HL-60 (cell line): ENCODE results near the gene ADAMTS14.

Experiments
- POLR2AphosphoS5 ChIP-seq: IDR thresholded peaks from 2 replicates; pipeline ENCODE4 v1.6.1; 2012; ENCODE audit warnings: low read depth
- SPI1 ChIP-seq: IDR thresholded peaks from 2 replicates; pipeline ENCODE4 v1.6.1; 2012; ENCODE audit warnings: low read depth, mild to moderate bottlenecking, borderline replicate concordance
- TF ChIP-seq, protein P1 (sequence below): IDR thresholded peaks from one replicate; pipeline ENCODE4 v1.5.1; 2011; ENCODE audit warnings: low read length, control low read depth, inconsistent platforms; ENCODE audit not compliant: insufficient read depth

DNA sequence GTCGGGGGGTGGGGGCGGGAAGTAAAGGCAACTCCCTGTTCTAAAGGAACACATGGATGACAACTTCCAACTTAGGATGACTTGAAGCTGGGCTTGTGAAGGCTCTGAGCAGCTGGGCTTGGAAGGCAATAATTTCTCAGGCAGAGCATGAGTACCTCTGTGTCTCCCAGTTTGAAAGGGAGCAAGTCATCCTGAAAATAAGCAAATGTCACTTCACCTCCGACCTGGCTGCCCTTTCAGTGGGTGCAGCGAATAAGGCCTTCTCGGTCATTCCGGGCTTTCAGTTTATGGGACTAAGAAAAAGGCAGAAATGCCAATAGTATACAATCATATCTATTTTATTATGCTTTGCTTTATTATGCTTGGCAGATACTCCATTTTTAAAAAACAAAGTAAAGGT, 15.3 kb upstream of the ADAMTS14 start:
- TF ChIP-seq POLR2AphosphoS5: no peak
- TF ChIP-seq, protein P1, sequence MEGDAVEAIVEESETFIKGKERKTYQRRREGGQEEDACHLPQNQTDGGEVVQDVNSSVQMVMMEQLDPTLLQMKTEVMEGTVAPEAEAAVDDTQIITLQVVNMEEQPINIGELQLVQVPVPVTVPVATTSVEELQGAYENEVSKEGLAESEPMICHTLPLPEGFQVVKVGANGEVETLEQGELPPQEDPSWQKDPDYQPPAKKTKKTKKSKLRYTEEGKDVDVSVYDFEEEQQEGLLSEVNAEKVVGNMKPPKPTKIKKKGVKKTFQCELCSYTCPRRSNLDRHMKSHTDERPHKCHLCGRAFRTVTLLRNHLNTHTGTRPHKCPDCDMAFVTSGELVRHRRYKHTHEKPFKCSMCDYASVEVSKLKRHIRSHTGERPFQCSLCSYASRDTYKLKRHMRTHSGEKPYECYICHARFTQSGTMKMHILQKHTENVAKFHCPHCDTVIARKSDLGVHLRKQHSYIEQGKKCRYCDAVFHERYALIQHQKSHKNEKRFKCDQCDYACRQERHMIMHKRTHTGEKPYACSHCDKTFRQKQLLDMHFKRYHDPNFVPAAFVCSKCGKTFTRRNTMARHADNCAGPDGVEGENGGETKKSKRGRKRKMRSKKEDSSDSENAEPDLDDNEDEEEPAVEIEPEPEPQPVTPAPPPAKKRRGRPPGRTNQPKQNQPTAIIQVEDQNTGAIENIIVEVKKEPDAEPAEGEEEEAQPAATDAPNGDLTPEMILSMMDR: no peak
- no peak for TF ChIP-seq SPI1
